Vagina (tissue), 2 donors: ENCODE measurements around the gene CD36.

Experiments used
- CTCF ChIP-seq, 3 experiments: fragments of 450-650 bp in 2 of 3; fragments of 200-600 bp in 1 of 3; sonication (generic) in 1 of 3; IDR thresholded peaks; one replicate each; pipeline ENCODE4 v1.5.1; 2017 to 2019; ENCODE audit warnings: antibody characterized with exemption in 3 of 3, mild to moderate bottlenecking in 2 of 3, moderate library complexity in 2 of 3
- POLR2A ChIP-seq, 2 donors: fragments of 450-650 bp; IDR thresholded peaks; one replicate each; pipeline ENCODE4 v1.6.1; 2017; ENCODE audit warnings: antibody characterized with exemption in 2 of 2, mild to moderate bottlenecking in 2 of 2, moderate library complexity in 2 of 2
- POLR2AphosphoS5 ChIP-seq, 2 donors: sonication (generic); formaldehyde crosslinking; IDR thresholded peaks; one replicate each; pipeline ENCODE4 v1.9.0; 2017; ENCODE audit warnings: antibody characterized with exemption in 2 of 2, mild to moderate bottlenecking in 2 of 2, low read depth in 1 of 2; ENCODE audit not compliant: insufficient read depth in 1 of 2

- TF ChIP-seq POLR2A (IDR thresholded peaks at IDR 0.05) (no peak), CTCF (IDR thresholded peaks at IDR 0.05) (no peak), POLR2AphosphoS5 (IDR thresholded peaks at IDR 0.05; ENCODE audit: insufficient read depth in 1 of 2, low read depth in 1 of 2) (no peak)
Observed at GRCh38 chr7:80654887-80655340, 16.5 kb downstream of the CD36 start.
